MV-4-11 (cell line): ENCODE results near the gene NLK.
A peak's percentile ranks its signal among the peaks of the same experiment; 100 is the strongest.
"Not testable (repeated sequence)": the region's sequence is repeated elsewhere in the genome, so short reads cannot be mapped to it uniquely, and the experiment has no call there.

Experiments
- DNase-seq: peaks from one replicate; lab custom pipeline; 2025; lab: John Stamatoyannopoulos, UW

Gene NLK

DNA sequence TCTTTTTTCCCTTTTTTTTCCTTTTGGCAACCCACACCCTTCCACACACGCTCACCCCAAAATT lies at the start of gene NLK:
Gene NLK (plus strand): TSS at position 21 of the 64 bp plus-strand sequence. CDS start 197 bp downstream, outside the sequence.
- no peak for DNase-seq

DNA sequence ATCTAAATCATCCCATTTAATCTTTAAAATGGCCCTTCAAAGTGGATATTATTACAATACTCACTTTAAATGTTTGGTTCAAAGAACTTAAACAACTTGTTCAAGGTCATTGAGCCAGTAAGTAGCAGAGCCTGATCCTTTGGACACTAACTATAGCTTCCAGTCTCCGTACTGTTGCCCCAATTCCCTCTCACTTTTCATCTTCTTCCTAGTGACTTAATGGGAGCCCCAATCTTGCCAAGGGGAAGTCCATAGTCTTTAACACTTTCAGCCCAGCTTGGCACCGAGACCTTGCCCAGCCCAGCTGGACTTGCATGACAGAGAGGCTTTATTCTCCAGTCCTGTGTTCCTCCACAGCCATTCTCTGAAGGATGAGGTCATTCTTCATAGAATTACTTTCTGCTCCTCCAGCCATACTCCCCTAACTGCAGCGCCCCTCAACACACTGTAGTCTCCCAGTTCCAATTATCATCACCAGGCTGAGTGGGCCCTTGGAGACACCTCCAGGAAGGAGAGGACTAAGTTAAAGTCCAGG lies 49.2 kb upstream of the NLK start:
- DNase-seq: no peak

DNA sequence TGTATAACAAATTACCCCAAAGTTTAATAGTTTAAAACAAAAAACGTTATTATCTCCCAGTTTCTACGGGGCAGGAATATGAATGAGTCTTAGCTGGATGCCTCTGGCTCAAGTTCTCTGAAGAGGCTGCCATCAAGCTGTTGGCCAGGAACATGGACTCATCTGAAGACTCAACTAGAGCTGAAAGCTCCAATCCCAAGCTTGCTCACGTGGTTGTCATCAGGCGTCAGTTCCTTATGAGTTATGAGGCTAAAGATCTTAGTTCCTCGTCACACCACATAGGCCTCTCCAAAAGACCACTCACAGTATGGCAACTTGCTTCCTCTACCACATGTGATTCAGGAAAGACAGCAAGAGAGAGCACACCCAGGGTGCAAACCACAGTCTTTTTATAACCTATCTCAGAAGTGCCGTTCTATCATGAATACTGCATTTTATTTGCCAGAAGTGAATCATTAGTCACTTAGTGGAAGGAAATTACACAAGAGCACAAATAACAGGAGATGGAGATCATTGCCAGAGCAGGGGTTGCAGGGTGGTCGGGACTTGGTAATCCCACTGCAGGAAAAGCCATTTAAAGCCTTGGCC lies 48.7 kb upstream of the NLK start:
- peak; percentile 68 for DNase-seq

DNA sequence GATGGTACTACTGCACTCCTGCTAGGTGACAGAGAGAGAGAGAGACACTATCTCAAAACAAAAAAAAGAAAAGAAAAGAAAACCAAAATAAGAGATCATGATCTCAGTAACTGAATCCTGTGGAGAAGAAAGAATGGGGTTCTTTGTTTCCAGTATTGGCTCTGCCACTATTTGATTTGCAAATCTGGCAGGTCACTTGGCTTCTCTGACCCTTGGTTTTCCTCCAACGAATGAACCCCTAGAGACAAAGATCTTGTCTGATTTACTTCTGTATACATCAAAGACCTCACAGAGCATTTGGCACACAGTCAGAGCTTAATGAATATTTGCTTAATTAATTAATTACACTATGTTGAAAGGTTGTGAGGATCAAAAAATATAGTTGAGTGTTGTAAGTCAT lies 47.9 kb upstream of the NLK start:
- no peak for DNase-seq

DNA sequence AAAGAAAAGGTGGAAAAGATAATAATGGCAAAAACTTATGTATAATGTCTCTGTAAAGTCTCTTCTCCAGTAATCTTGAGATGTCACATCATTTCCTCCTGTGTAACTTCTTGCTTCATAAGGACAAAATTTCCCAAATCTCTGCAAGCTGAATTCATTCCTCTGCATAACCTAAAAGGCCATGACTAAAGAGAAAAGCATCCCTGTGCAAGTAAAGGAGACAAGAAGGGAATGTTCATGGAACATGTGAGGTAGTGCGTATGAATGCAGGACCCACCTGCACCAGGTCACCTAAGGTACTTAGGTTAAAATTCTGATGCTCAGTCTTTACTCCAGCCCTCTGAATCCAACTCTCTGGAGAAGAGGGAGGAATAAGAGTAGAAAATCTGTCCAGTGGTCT lies 46.9 kb upstream of the NLK start:
- DNase-seq: no peak

DNA sequence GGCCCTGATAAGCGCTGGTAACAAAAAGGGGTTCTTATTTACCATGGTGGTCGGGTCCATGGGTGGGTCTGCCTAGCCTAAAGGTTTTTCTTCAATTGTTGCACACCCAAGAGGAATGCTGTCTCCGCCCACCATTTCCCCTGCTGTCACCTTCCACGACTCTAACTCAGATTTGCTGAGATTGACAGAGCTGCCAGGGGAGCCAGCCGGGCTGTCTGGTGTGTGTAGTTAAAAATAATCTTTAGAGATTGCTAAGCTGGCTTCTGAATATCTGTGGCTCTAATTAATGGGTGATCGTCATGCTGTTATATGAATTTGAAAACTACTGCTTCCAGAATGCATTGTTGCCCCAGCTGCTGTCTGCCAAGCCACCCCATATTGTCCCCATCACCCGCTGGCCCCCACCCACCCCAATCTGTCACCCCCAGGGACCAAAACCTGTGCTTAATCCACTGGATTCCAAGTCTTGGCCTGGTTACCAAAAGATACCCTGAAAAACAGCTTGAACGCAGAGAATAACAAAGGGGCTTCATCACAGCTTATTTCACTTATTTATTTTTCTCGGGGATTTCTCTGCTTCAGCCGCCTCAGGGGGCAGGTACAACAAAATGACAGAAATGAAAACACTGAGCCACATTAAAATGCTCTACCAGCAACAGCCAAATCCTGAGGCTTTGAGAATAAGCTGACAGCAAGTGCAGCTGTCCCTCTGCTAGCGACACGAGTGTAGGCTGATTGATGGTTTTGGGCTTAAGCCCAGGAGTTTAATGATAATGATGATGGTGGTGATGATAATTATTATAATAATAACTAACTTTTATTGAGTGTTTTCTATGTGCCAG lies 46.1 kb upstream of the NLK start:
- DNase-seq: no peak

DNA sequence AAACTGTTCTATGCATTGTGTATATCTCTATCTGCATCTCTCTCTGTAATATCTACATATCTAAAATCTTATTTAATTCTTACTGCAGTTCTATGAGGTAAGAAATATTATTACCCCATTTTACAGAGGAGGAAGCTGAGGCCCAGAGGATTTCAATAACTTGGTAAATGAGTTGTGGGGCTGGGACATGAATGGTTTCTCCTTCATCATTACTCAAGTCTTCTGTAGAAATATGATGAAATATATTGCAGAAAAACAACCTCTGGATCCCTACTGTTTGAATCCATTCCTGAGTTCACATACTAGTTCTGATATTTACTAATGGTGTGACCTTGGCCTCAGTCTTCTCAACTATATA lies 45.5 kb upstream of the NLK start:
- DNase-seq: no peak

DNA sequence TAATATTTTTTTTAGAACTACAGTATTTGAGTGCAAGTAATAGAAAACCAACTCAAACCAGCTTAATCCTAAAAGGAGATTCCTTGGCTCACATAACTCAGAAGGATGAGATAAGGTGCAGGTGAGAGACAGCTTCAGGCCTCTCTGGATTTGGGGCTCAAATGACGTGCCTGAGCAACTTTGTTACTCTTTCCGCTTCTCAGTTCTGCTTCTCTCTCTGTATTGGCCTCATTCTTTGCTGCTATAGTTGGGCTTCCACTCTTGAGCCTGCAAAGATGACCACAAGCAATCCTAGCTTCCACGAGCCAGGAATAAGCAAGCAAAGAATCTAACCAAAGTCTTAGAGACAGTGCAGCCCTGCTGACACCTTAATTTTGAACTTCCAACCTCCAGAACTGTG lies 45.0 kb upstream of the NLK start:
- DNase-seq: no peak

DNA sequence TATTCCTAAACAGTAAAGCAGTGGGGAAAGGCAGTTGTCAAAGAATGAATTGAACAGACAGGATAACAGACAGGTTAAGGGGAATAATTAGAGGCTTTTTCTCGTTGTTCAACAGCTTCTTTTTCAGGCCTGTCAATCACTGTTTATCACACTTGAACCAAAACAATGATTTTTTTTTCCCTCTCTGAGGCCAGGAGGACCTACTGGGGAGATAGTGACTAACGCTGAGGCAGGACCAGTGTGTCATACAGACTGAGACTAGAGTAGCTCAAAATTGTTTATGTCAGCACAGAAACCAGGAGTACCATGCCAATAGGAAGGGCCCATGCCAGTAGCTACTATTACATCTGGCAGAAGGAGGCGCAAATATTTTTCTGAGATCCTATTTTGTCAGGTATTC lies 41.3 kb upstream of the NLK start:
- DNase-seq: no peak

DNA sequence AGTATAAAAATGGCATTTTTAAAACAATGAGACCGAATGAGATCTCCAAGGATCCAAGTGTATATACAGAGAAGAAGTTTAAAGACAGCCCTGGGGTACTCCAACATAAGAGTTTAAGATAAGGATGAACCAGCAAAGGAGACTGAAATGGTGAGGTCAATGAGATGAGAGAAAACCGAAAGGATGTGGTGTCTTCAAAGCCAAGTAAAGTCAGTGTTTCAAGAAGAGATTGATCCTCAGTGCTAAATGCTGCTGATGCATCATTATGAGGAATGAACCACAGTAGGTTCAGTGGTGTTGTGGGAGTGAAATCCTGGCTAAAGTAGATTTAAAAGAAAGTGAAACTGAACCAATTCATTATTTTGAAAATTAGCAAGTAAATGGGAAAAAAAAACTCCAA lies 38.1 kb upstream of the NLK start:
- no peak for DNase-seq

DNA sequence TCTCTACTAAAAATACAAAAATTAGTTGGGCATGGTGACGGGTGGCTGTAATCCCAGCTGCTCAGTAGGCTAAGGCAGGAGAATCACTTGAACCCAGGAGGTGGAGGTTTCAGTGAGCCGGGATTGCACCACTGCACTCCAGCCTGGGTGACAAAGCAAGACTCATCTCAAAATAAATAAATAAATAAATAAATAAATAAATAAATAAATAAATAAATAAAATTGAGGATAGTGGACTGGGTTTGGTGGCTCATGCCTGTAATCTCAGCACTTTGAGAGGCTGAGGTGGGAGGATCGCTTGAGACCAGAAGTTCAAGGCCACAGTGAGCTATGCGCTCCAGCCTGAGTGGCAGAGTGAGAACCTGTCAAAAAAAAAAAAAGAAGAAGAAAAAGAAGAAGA lies 34.6 kb upstream of the NLK start:
- DNase-seq: not testable (repeated sequence)

DNA sequence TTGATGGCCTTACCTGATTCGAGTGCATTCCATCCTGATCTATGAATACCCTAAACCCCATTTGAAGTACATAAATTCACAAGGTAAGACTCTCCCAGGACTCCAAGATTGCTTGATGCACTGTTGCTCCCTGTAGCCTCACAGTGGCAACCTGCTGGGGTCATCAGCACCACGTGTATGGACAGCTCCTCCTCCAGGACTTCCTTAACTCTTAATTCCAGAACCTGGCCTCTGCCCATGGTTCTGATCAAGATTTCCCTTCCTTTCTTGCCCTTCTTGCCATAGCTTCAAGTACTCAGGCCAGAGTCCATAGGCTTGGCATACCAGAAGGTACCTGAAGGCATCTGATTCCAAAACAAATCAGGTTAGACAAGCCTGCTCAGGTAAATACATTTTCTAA lies 34.0 kb upstream of the NLK start:
- DNase-seq: peak; percentile 52

DNA sequence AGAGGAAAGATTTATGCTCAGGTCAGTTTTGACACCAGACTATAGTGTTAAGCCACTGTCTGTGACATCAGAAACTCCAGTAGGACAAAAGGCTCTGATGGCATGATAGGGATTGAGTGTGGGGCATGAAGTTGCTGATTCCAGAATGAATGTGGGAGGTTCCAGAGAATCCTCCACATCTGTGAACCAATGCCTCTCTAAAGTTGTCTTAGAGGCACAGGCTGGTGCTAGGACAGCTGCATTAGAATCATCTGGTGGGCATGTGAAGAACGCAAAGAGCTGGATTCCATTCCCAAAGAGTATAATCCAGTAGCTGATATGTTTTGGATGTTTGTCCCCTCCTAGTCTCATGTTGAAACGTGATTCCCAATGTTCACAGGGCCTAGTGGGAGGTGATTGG lies 32.1 kb upstream of the NLK start:
- DNase-seq: no peak

DNA sequence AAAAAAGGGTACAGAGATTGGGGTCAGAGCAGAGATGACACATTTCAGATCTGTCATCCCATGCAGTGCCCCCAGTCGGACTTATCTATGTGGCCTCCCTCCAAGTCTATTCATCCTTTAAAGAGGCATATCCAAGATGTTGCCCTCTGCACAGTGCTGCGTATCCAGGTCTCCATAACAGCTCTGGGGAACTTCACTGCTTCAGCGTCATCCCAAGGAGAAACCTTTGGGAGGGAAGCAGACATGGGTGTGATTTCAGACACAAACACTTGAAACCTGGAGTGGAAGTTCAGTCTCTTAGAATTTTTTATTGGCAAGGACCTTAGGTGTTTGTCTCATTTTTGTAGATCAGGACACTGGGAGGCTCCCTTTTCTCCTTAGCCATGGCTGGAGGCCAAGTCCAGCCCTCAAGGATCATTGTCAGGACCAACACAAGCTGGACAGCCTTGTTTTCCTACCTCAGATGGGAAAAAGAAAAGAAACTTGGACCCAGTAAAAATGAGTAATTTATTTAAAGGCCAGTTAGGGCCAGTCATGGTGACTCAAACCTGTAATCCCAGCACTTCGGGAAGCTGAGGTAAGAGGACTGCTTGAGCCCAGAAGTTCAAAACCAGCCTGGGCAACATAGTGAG lies 23.9 kb upstream of the NLK start:
- no peak for DNase-seq

DNA sequence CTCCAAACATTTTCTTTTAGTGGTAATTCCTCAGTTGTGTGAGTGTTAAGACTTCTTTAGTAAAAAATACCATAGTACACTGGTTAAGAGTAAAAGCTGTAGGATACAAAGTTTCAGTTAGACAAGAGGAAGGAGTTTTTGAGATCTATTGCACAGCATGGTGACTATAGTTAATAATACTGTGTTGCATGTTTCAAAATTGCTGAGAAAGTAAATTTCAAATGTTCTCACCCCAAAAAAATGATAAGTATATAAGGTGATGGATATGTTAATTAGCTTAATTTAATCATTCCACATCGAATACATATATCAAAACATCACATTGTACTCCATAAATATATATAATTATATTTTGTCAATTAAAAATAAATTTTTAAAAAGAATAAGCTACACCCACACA lies 22.0 kb upstream of the NLK start:
- DNase-seq: no peak

DNA sequence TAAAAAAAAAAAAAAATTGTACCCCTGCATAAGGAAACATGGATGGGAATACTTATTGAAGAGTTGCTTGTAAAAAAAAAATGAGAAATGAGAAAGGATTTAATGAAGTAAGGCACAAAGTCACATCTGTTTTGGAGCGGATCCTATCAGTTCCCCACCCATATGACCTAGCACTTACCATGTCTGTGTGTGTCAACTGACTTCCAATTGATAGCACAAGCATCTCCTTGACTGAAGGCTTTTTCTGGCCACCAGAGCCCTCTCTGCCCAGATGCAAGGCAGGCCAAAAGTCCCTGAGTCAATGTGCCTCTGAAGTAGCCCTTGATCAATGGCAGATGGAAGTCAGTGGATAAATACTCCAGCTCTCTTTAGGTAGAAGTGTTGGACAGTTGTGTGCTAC lies 13.4 kb upstream of the NLK start:
- DNase-seq: no peak

DNA sequence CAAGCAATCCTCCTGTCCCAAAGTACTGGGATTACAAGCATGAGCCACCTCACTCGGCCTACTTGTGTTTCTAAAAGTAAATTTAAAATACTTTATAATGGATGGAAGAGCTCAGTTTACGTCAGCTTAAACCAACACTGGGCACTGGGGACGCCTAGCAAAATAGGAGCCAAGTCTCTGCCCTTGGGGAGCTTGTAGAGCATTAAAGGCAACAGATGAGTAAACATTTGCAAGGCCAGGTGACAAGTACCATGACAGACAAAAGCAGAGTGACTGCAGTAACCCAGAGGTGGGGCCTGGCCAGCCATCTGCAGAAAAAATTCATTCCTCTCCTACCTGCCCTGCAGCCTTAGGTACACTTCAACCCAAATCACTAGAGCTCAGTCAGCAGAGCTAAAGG lies 12.1 kb upstream of the NLK start:
- no peak for DNase-seq

DNA sequence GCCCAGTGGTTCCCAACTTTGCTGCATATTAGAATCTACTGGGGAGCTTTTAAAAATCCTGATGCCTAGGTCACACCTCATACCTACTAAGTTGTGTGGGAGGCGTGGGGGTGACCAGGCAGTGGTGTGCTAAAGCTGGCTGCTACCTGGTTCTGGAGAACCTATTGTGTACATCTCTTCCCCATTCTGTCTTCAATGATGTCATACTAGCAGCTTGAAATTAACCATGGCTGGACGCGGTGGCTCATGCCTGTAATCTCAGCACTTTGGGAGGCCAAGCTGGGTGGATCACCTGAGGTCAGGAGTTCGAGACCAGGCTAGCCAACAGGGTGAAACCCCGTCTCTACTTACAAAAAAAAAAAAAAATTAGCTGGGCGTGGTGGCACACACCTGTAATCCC lies 11.3 kb upstream of the NLK start:
- no peak for DNase-seq

DNA sequence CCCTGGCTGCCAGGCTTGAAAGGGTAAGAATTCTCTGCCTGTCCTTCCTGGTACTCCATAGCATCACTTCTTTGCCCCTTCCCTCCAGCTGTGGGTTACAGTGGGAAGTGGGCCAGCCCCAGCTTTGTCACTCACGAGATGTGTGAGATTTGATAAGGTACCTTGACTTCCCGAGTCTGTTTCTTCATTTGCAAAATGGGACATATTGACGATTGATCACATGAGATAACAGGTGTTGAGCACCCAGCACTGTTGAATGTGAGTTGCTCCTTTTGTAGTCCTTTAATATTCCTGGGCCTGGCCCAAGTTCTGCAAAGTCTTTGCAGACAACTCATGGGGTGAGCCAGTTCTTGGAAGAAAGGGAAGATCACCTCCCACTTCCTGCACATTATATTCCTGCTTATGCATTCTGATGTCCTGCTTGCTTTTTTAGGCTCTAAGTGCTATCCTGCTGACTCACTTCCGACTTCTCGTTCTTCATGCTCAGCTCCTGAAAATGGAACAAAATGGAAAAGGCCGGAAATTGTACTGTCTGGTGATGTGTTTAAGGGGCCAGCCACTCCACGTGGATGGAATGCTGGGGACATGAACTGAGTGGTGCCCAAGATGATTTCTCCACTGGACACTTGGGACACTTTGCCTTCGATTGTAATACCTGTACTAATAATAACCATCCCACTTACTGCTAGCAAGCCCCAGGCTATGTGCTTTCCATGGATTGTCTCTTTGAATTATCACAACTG lies 8.3 kb upstream of the NLK start:
- peak; percentile 20 for DNase-seq

DNA sequence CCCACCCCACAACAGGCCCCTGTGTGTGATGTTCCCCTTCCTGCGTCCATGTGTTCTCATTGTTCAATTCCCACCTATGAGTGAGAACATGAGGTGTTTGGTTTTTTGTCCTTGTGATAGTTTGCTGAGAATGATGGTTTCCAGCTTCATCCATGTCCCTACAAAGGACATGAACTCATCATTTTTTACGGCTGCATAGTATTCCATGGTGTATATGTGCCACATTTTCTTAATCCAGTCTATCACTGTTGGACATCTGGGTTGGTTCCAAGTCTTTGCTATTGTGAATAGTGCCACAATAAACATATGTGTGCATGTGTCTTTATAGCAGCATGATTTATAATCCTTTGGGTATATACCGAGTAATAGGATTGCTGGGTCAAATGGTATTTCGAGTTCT lies 7.0 kb upstream of the NLK start:
- DNase-seq: not testable (repeated sequence)

DNA sequence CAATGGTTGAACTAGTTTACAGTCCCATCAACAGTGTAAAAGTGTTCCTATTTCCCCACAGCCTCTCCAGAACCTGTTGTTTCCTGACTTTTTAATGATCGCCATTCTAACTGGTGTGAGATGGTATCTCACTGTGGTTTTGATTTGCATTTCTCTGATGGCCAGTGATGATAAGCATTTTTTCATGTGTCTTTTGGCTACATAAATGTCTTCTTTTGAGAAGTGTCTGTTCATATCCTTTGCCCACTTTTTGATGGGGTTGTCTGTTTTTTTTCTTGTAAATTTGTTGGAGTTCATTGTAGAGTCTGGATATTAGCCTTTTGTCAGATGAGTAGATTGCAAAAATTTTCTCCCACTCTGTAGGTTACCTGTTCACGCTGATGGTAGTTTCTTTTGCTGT lies 6.6 kb upstream of the NLK start:
- DNase-seq: not testable (repeated sequence)

DNA sequence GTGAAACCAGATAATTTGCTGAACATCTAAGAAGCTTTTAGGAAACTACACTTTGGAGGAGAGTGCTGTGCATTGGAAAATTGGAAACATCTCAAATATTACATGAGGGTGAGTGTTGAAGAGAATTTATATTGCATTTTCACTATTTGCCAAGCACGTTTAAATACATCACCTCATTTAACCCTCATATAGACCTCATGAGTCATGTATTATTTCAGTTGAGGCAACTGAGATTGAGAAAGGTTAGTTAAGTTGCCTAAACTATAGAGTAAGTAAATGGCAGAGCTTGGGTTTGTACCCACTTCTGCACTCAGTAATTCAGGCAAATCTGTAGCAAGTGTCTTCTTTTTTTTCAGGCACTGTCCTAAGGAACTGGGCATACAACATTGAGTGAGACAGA lies 3.7 kb upstream of the NLK start:
- no peak for DNase-seq

DNA sequence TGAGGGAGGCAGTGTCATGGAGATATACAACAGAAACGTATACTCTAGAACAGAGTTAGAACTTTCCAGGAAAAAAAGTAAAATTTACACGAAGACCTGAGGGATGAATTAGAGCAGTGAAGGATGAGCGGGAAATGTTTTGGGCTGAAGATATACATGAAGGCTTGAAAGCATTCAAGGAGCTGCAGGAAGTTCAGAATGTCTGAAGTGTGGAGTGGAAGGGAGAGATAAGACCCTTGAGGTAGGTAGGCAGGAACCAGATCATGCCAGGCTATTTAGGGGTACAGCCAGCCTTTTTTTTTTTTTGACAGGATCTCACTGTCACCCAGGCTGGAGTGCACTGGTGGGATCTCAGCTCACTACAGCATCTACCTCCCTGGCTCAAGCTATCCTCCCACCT lies 3.2 kb upstream of the NLK start:
- DNase-seq: no peak
